ENCODE measurements around the gene BMP7.

BMP7 gene

DNA sequence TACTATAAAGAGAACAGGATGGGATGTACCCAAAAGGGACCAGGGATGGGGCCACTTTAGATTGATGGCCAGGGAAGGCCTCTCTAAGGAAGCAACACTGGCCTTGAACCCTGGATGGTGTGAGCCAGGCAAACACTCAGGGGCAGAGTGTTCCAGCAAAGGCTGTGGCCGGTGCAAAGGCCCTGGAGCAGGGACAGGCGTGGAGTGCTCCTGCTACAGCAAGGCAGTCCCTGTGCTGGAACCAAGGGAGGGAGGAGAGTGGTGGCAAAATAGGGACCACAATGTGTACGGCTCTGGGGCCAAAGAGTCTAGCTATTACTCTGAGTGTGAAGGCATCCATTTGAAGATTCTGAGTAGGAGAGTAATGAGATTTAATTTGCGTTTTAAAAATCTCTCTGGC is 131.6 kb downstream of the BMP7 start:
- no peaks in the 10 kb centered on the region for H3K36me3 ChIP-seq (ENCODE audit: control insufficient read depth, insufficient read depth, low read length)
- no peaks in the 10 kb centered on the region for H3K9me3 ChIP-seq (ENCODE audit: control insufficient read depth, low read length)
- no peak overlapping the region for H3K27ac ChIP-seq (ENCODE audit: low read depth, low read length, severe bottlenecking)
- 92 to 98% methylated on average over 4 of the region's 4 CpGs for WGBS, 2 experiments (ENCODE audit: insufficient coverage in 2 of 2)
- no peaks in the 10 kb centered on the region for H3K4me1 ChIP-seq (ENCODE audit: control insufficient read depth, insufficient read depth, low read length, poor library complexity, severe bottlenecking)
- no peak overlapping the region for H3K4me3 ChIP-seq (ENCODE audit: extremely low read depth, insufficient read depth, low read length, poor library complexity, severe bottlenecking)

DNA sequence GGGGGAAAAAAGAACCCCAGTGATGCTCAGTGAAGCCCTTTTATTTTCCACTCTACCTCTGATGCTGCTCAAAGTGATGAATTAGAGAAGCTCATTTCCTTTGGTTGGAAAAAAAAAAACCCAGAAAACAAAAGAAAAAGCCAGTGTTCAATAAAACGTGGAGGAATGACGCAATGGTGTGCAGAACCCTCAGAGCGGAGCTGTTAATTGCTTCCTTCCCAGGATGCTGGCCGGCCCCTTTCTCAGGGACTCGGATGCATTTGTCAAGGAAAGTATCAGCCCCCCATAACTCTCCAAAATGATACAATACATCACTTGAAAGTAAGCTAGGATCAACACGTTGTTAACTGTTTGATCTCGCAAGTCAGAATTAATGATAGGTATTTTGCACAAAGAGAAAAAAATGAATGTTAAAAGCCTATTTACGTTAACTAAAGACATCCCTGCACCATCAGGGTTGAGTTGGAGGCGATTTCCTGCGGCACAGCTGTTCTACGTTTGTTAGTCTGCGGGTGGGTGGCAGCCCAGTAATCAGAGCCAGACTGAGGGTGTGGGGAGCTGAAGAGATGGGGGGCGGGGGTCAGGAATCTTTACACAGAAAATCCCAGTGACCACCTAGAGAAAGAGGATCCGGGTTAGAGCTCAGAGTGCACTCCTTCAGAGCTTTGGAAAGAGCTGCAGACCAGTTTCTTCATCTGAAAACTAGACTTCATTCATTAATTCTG is 132.4 kb downstream of the BMP7 start:
- Histone ChIP-seq H3K4me1 (ENCODE audit: control insufficient read depth, insufficient read depth, low read length, poor library complexity, severe bottlenecking) (no peaks in the 10 kb centered on the region), H3K4me3 (ENCODE audit: extremely low read depth, insufficient read depth, low read length, poor library complexity, severe bottlenecking) (no peak overlapping the region), H3K36me3 (ENCODE audit: control insufficient read depth, insufficient read depth, low read length) (no peaks in the 10 kb centered on the region), H3K9me3 (ENCODE audit: control insufficient read depth, low read length) (no peaks in the 10 kb centered on the region), H3K27ac (ENCODE audit: low read depth, low read length, severe bottlenecking) (no peak overlapping the region)
- 83 to 94% methylated on average over 9 to 11 of the region's 14 CpGs for WGBS, 2 experiments (ENCODE audit: insufficient coverage in 2 of 2)

DNA sequence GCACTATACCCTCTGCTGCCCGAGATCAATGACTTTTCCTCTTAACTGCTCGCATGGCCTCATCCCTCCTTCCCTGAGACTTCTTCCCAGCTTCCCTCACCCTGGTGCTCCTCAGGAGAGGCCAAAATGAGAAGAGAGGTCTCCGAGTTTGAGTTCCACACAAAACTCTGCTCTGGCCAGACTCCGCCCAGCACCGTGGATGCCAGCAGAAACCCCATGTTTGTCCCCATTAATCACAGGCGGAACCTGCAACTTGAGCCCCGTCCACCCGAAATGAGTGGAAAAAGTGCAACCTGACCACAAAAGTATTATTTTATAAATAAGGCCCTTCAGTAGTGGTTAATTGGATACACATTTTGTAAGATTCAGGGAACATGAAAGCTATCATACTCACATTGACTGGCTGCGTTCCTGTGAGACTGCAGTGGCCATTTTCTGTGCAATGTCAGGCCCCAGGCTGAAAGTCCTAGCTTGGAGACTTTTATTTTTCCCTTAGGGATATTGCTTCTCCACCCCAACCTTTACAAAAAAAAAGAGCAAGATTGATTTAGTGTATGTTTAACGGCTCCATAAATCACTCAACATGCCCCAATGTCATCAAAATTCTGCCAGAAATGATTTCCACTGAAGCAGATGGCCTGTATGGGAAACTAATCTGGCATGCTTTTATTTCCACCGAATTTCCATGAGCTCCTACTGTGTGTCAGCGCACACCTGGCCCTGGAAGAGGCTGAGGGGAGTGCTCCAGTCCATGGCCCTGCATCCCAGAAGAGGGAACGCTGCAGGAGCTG is 134.6 kb downstream of the BMP7 start:
- WGBS, 2 experiments (ENCODE audit: insufficient coverage in 2 of 2) = 77 to 88% methylated on average over 6 to 8 of the region's 13 CpGs
- H3K9me3 ChIP-seq (ENCODE audit: control insufficient read depth, low read length) = no peaks in the 10 kb centered on the region
- H3K4me1 ChIP-seq (ENCODE audit: control insufficient read depth, insufficient read depth, low read length, poor library complexity, severe bottlenecking) = no peaks in the 10 kb centered on the region
- H3K36me3 ChIP-seq (ENCODE audit: control insufficient read depth, insufficient read depth, low read length) = no peaks in the 10 kb centered on the region
- no peak overlapping the region for H3K4me3 ChIP-seq (ENCODE audit: extremely low read depth, insufficient read depth, low read length, poor library complexity, severe bottlenecking)
- no peak overlapping the region for H3K27ac ChIP-seq (ENCODE audit: low read depth, low read length, severe bottlenecking)

DNA sequence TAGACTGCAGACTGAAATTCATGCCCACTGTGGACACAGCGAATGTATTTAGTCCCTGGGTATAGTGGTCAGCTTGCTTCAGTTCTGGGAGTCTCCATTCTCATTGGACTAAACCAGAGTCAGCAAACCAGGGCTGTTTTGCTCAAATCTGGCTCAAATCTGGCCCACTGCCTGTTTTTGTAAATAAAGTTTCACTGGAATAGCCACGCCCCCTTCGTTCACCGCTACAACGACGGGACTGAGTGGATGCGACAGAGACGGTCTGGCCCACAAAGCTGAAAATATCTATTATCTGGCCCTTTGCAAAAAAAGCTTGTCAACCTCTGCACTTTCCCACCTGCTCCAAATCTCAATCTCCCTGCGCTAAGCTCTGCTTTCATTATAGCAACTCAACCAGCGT is 135.4 kb downstream of the BMP7 start:
- 92 to 93% methylated on average over 10 of the region's 10 CpGs for WGBS, 2 experiments (ENCODE audit: insufficient coverage in 2 of 2)
- Histone ChIP-seq H3K4me3 (ENCODE audit: extremely low read depth, insufficient read depth, low read length, poor library complexity, severe bottlenecking) (no peak overlapping the region), H3K27ac (ENCODE audit: low read depth, low read length, severe bottlenecking) (no peak overlapping the region), H3K4me1 (ENCODE audit: control insufficient read depth, insufficient read depth, low read length, poor library complexity, severe bottlenecking) (no peaks in the 10 kb centered on the region), H3K9me3 (ENCODE audit: control insufficient read depth, low read length) (no peaks in the 10 kb centered on the region), H3K36me3 (ENCODE audit: control insufficient read depth, insufficient read depth, low read length) (no peaks in the 10 kb centered on the region)

DNA sequence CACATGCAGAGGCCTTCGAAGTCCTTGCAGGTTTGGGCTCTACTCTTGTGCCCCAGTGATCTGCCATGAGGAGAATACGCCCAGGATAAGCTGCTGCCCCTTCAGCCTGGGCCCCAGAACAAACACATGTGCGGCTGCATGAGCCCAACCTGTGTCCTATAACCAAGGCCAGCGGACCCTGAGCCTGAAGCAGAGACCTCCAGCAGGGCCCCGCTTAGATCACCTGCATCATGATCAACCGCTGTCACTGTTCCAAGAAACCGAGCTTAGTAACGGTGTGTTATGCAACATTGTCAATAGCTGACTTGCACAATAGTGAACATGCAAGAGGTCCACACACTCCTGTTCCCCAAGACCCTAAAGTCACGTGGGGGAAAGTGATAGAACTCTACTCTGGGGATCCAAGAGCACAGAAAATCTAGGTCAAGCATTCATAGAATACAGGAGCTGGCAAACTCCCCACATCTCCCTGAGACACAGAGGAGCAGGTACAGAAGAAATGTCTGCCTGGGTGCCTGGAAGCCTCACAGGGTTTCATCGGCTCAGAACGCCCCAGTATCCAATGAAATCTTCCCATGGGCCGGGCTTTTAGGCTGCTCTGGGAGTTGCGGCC is 136.2 kb downstream of the BMP7 start:
- Histone ChIP-seq H3K4me3 (ENCODE audit: extremely low read depth, insufficient read depth, low read length, poor library complexity, severe bottlenecking) (no peak overlapping the region), H3K27ac (ENCODE audit: low read depth, low read length, severe bottlenecking) (no peak overlapping the region), H3K4me1 (ENCODE audit: control insufficient read depth, insufficient read depth, low read length, poor library complexity, severe bottlenecking) (no peaks in the 10 kb centered on the region), H3K36me3 (ENCODE audit: control insufficient read depth, insufficient read depth, low read length) (no peaks in the 10 kb centered on the region), H3K9me3 (ENCODE audit: control insufficient read depth, low read length) (no peaks in the 10 kb centered on the region)
- 94 to 96% methylated on average over 7 to 12 of the region's 13 CpGs for WGBS, 2 experiments (ENCODE audit: insufficient coverage in 2 of 2)

DNA sequence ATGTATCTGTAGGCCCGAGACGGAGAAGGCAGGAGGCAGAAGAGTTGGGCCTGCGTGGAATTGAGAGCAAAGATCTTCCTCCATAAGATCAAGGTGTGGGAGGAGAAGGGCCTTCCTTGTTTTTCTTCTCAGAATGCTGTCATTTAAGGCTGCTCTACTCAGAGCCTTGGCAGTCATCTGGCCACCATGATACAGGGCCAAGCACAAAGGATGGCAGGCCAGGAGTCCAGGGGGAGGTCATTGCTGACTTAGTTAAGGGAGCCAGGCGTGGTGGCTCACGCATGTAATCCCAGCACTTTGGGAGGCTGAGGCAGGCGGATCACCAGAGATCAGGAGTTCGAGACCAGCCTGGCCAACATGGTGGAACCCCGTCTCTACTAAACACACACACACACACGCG is 137.1 kb downstream of the BMP7 start:
- 60 to 85% methylated on average over 1 to 7 of the region's 10 CpGs for WGBS, 2 experiments (ENCODE audit: insufficient coverage in 2 of 2)
- Histone ChIP-seq H3K9me3 (ENCODE audit: control insufficient read depth, low read length) (no peaks in the 10 kb centered on the region), H3K36me3 (ENCODE audit: control insufficient read depth, insufficient read depth, low read length) (no peaks in the 10 kb centered on the region), H3K4me3 (ENCODE audit: extremely low read depth, insufficient read depth, low read length, poor library complexity, severe bottlenecking) (no peak overlapping the region), H3K27ac (ENCODE audit: low read depth, low read length, severe bottlenecking) (no peak overlapping the region), H3K4me1 (ENCODE audit: control insufficient read depth, insufficient read depth, low read length, poor library complexity, severe bottlenecking) (no peaks in the 10 kb centered on the region)

DNA sequence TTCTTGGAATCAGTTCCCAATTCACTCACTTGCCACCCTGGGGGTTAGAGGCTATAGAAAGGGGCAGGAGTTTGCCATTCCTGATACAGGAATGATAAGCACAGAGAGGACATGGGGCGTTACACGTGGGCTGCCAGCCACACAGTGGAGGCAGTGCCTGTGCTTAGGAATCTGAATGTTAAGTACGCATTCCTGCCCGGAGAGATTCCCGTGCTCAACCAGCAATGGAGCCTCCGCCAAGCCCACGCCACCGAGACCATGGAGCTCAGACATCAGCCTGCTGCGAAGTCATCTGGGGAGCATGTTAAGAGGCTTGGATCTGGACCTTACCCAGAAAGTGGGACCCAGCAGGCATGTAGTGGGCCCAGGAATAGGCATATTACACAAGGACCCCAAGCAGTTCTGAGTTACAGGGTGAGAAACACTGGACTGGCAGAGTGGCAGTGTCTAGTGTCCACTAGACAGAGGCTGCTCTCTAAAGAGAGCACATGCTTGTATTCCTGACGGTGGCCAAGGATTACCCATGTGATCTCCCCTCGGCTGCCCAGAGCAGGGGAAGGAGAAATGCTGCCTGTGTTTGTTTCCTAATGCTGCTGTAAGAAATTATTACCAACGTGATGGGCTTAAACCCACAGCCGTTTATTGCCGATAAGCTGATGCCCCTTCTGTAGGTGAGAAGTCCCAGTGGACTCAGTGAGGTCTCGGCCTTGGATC is 138.2 kb downstream of the BMP7 start:
- no peak overlapping the region for H3K4me3 ChIP-seq (ENCODE audit: extremely low read depth, insufficient read depth, low read length, poor library complexity, severe bottlenecking)
- no peak overlapping the region for H3K27ac ChIP-seq (ENCODE audit: low read depth, low read length, severe bottlenecking)

DNA sequence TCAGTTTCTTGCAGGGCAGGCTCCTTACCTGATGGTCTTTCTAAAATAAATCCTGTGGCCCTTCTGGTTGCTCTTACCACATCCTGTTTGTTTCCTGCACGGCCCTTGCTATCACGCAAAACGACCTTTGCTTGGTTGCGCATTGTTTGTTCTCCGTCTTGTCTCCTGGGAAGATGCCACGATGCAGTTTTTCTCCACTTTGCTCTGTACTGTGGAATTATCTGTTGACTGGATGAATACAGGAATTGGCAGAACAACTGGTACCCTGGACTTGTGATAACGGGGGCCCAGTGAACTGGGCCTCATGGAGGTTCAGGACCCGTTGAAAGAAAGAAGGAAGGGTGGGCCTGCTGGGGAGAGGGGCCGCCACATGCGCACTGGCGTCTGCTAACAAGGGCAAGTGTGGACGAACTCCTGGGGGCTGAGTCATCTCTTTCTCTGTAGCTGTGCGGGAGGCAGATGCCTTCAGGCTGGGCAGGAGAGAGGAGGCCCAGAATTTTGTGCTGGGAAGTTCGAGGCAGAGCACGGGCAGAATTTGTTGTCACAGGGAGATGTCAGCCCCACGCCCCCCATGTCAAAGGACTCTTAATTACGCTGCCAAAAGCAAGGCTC is 139.9 kb downstream of the BMP7 start:
- no peak overlapping the region for H3K27ac ChIP-seq (ENCODE audit: low read depth, low read length, severe bottlenecking)
- WGBS, 2 experiments (ENCODE audit: insufficient coverage in 2 of 2) = 76 to 82% methylated on average over 16 of the region's 17 CpGs

More for the DNA sequence above, 138.2 kb downstream of the BMP7 start:
- H3K9me3 ChIP-seq (ENCODE audit: control insufficient read depth, low read length) = no peaks in the 10 kb centered on the region
- WGBS, 2 experiments (ENCODE audit: insufficient coverage in 2 of 2) = 80 to 82% methylated on average over 14 to 15 of the region's 15 CpGs
- no peaks in the 10 kb centered on the region for H3K36me3 ChIP-seq (ENCODE audit: control insufficient read depth, insufficient read depth, low read length)
- no peaks in the 10 kb centered on the region for H3K4me1 ChIP-seq (ENCODE audit: control insufficient read depth, insufficient read depth, low read length, poor library complexity, severe bottlenecking)

DNA sequence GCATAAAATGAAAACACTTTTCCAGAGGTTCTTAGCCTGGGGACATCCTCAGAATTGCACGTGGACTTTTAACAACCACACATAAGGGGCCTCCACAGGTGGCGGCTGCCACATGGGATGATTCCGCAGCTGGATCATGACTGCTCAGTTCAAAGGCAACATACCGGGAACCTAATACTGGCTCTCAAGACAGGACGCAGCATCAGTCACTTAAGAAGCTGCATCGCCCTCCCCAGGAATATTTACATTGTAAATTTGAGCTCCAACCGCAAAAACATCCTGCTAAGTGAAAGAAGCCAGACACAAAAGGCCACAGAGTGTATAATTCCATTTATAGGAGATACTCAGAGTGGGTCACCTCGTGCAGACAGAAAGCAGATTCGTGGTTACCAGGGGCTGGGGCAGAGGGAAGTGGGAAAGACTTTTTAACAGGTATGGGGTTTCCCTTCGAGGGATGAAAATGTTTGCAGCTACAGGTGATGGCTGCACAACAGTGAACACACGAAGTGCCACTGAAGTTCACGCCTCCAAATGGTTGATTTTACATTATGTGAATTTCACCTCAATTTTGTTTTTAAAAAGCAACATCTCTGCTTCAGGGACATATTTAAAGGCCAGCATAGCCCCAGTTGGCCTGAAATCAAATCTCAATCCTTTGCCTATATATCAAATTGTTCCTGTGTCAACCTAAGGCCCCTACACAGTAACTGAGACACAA is 141.5 kb downstream of the BMP7 start:
- 57 to 63% methylated on average over 11 to 12 of the region's 12 CpGs for WGBS, 2 experiments (ENCODE audit: insufficient coverage in 2 of 2)
- Histone ChIP-seq H3K36me3 (ENCODE audit: control insufficient read depth, insufficient read depth, low read length) (no peaks in the 10 kb centered on the region), H3K4me1 (ENCODE audit: control insufficient read depth, insufficient read depth, low read length, poor library complexity, severe bottlenecking) (no peaks in the 10 kb centered on the region), H3K4me3 (ENCODE audit: extremely low read depth, insufficient read depth, low read length, poor library complexity, severe bottlenecking) (no peak overlapping the region), H3K27ac (ENCODE audit: low read depth, low read length, severe bottlenecking) (no peak overlapping the region), H3K9me3 (ENCODE audit: control insufficient read depth, low read length) (no peaks in the 10 kb centered on the region)

More for the DNA sequence above, 139.9 kb downstream of the BMP7 start:
- H3K4me1 ChIP-seq (ENCODE audit: control insufficient read depth, insufficient read depth, low read length, poor library complexity, severe bottlenecking) = no peaks in the 10 kb centered on the region
- H3K36me3 ChIP-seq (ENCODE audit: control insufficient read depth, insufficient read depth, low read length) = no peaks in the 10 kb centered on the region
- H3K4me3 ChIP-seq (ENCODE audit: extremely low read depth, insufficient read depth, low read length, poor library complexity, severe bottlenecking) = no peak overlapping the region
- no peaks in the 10 kb centered on the region for H3K9me3 ChIP-seq (ENCODE audit: control insufficient read depth, low read length)

DNA sequence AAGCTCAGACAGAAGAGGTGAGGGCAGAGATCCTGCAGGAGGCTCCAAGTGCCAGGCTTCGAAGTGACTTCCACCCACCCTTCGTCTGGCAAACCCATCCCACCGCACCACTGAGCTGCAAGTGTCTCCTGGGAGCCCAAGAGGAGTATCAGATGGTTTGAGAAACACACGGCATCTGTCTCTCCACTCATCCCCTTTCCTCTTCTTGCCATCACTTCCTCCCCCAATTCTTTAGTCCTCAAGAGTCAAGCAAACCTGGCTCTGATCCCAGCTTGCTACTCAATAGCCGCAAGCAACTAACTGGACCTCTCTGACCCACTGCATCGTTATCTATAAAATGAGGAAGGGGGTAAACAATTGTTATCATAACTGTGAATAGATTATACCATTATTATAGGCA is 142.1 kb downstream of the BMP7 start:
- 85 to 93% methylated on average over 4 of the region's 6 CpGs for WGBS, 2 experiments (ENCODE audit: insufficient coverage in 2 of 2)
- Histone ChIP-seq H3K36me3 (ENCODE audit: control insufficient read depth, insufficient read depth, low read length) (no peaks in the 10 kb centered on the region), H3K9me3 (ENCODE audit: control insufficient read depth, low read length) (no peaks in the 10 kb centered on the region), H3K4me1 (ENCODE audit: control insufficient read depth, insufficient read depth, low read length, poor library complexity, severe bottlenecking) (no peaks in the 10 kb centered on the region), H3K27ac (ENCODE audit: low read depth, low read length, severe bottlenecking) (no peak overlapping the region), H3K4me3 (ENCODE audit: extremely low read depth, insufficient read depth, low read length, poor library complexity, severe bottlenecking) (no peak overlapping the region)
